ENCODE data around the gene SQOR.

- TF ChIP-seq CTCF (IDR thresholded peaks at IDR 0.05) (no peak), POLR2A (IDR thresholded peaks at IDR 0.05) (no peak)
Measured at GRCh38 chr15:45640616-45641015, 5.8 kb downstream of the SQOR start.

Measured in body of pancreas (tissue), 4 donors.